HEK293 (cell line): ENCODE results near the gene LAMP5.
A peak's percentile ranks its signal among the peaks of the same experiment; 100 is the strongest.

ENCODE experiments used
- CTCF ChIA-PET: fragments of 350-600 bp; formaldehyde crosslinking; extraction: SDS; loops from one replicate; lab custom pipeline; 2021; ENCODE audit warnings: antibody characterized with exemption; lab: Yijun Ruan, JAX
- POLR2A ChIA-PET: fragments of 300-600 bp; formaldehyde crosslinking; extraction: SDS; loops from one replicate; lab custom pipeline; 2020; ENCODE audit warnings: antibody characterized with exemption, inconsistent platforms; lab: Yijun Ruan, JAX
- H3K27ac ChIP-seq: fragments of 200-500 bp; sonication (Bioruptor generic); 2 replicates; pipeline ENCODE4 v1.5.1; 2014; ENCODE audit warnings: low read depth, low read length, control low read depth, inconsistent platforms; ENCODE audit errors: extremely low read depth
- H3K36me3 ChIP-seq, 2 experiments: fragments of 200-500 bp in 1 of 2; sonication (Bioruptor generic) in 1 of 2; 1 replicate in 1 of 2; 2 replicates in 1 of 2; pipeline ENCODE4 v1.5.1; 2014 to 2017; ENCODE audit warnings: inconsistent platforms in 2 of 2, low read length in 2 of 2; ENCODE audit not compliant: control insufficient read depth in 2 of 2, insufficient read depth in 1 of 2
- H3K4me1 ChIP-seq: fragments of 200-500 bp; sonication (Bioruptor generic); 2 replicates; pipeline ENCODE4 v1.5.1; 2014; ENCODE audit warnings: mild to moderate bottlenecking, low read length, inconsistent platforms; ENCODE audit not compliant: control insufficient read depth, insufficient read depth
- H3K4me3 ChIP-seq: 2 replicates; pipeline ENCODE4 v1.5.1; 2011; ENCODE audit warnings: low read depth, mild to moderate bottlenecking, control low read depth, low read length, moderate library complexity
- H3K9me3 ChIP-seq: fragments of 200-500 bp; sonication (Bioruptor generic); 2 replicates; pipeline ENCODE4 v1.5.1; 2014; ENCODE audit warnings: low read depth, low read length, inconsistent platforms; ENCODE audit not compliant: control insufficient read depth, insufficient read depth
- AEBP2 ChIP-seq: fragments of 450-650 bp; formaldehyde crosslinking; IDR thresholded peaks from 2 replicates; pipeline ENCODE4 v1.5.1; 2016; ENCODE audit warnings: missing biosample characterization, missing genetic modification characterization, borderline replicate concordance
- GLIS1 ChIP-seq: fragments of 450-650 bp; formaldehyde crosslinking; IDR thresholded peaks from 2 replicates; pipeline ENCODE4 v1.5.1; 2016; ENCODE audit warnings: missing biosample characterization, missing genetic modification characterization
- KLF1 ChIP-seq: fragments of 450-650 bp; formaldehyde crosslinking; IDR thresholded peaks from 2 replicates; pipeline ENCODE4 v1.5.1; 2016; ENCODE audit warnings: missing biosample characterization, missing genetic modification characterization
- MYNN ChIP-seq: fragments of 450-650 bp; formaldehyde crosslinking; IDR thresholded peaks from 2 replicates; pipeline ENCODE4 v1.5.1; 2016; ENCODE audit warnings: missing biosample characterization, missing genetic modification characterization, borderline replicate concordance
- PATZ1 ChIP-seq: fragments of 450-650 bp; formaldehyde crosslinking; IDR thresholded peaks from 2 replicates; pipeline ENCODE4 v1.5.1; 2016; ENCODE audit warnings: missing biosample characterization, missing genetic modification characterization
- TRIM28 ChIP-seq: IDR thresholded peaks from 2 replicates; pipeline ENCODE4 v1.6.1; 2011; ENCODE audit warnings: low read length, control low read depth, borderline replicate concordance
- ZBTB6 ChIP-seq: fragments of 450-650 bp; formaldehyde crosslinking; IDR thresholded peaks from 2 replicates; pipeline ENCODE4 v1.5.1; 2017; ENCODE audit warnings: missing biosample characterization, missing genetic modification characterization
- ZNF16 ChIP-seq: fragments of 450-650 bp; formaldehyde crosslinking; IDR thresholded peaks from 2 replicates; pipeline ENCODE4 v1.5.1; 2016; ENCODE audit warnings: low read depth, missing biosample characterization, missing genetic modification characterization
- ZNF302 ChIP-seq: fragments of 450-650 bp; formaldehyde crosslinking; IDR thresholded peaks from 2 replicates; pipeline ENCODE4 v1.5.1; 2016; ENCODE audit warnings: missing biosample characterization, missing genetic modification characterization, low read depth
- ZNF354C ChIP-seq: fragments of 450-650 bp; formaldehyde crosslinking; IDR thresholded peaks from 2 replicates; pipeline ENCODE4 v1.5.1; 2016; ENCODE audit warnings: missing biosample characterization, missing genetic modification characterization, low read depth, borderline replicate concordance
- ZNF449 ChIP-seq: fragments of 450-650 bp; formaldehyde crosslinking; IDR thresholded peaks from 2 replicates; pipeline ENCODE4 v1.5.1; 2017; ENCODE audit warnings: missing biosample characterization, mild to moderate bottlenecking, missing genetic modification characterization, moderate library complexity
- ZNF529 ChIP-seq: fragments of 450-650 bp; formaldehyde crosslinking; IDR thresholded peaks from 2 replicates; pipeline ENCODE4 v1.5.1; 2017; ENCODE audit warnings: missing genetic modification characterization, missing biosample characterization; ENCODE audit not compliant: insufficient replicate concordance
- ZNF558 ChIP-seq: fragments of 450-650 bp; formaldehyde crosslinking; IDR thresholded peaks from 2 replicates; pipeline ENCODE4 v1.5.1; 2016; ENCODE audit warnings: missing biosample characterization, missing genetic modification characterization
- ZNF561 ChIP-seq: fragments of 450-650 bp; IDR thresholded peaks from 2 replicates; pipeline ENCODE4 v1.5.1; 2018; ENCODE audit warnings: missing biosample characterization, missing genetic modification characterization, borderline replicate concordance
- ZNF610 ChIP-seq: fragments of 450-650 bp; formaldehyde crosslinking; IDR thresholded peaks from 2 replicates; pipeline ENCODE4 v1.5.1; 2016; ENCODE audit warnings: missing biosample characterization, missing genetic modification characterization, borderline replicate concordance
- ZNF664 ChIP-seq: fragments of 450-650 bp; formaldehyde crosslinking; IDR thresholded peaks from 2 replicates; pipeline ENCODE4 v1.5.1; 2016; ENCODE audit warnings: missing biosample characterization, missing genetic modification characterization

LAMP5 gene

GRCh38 chr20:9534025-9534424 is 19.6 kb downstream of the LAMP5 start (continued):
- TF ChIP-seq ZNF449 (tag by site-specific recombination) = no peak
- no peak for TF ChIP-seq ZNF354C
- TF ChIP-seq KLF1 = no peak
- no peak for TF ChIP-seq ZNF16 (tag by site-specific recombination)
- no peak for TF ChIP-seq AEBP2 (tag by site-specific recombination)
- TF ChIP-seq, all 188 proteins: peak for 0

- Histone ChIP-seq H3K27ac (no peak overlapping the region), H3K4me3 (no peak overlapping the region), H3K4me1 (no peaks in the 10 kb centered on the region), H3K9me3 (no peaks in the 10 kb centered on the region), H3K36me3 (no peaks in the 10 kb centered on the region)
- TF ChIP-seq ZNF561 (tag by site-specific recombination) (no peak), ZNF558 (tag by site-specific recombination) (no peak), MYNN (tag by site-specific recombination) (no peak), ZBTB6 (tag by site-specific recombination) (no peak), ZNF610 (tag by site-specific recombination) (no peak), PATZ1 (no peak), ZNF664 (no peak), ZNF529 (tag by site-specific recombination) (no peak)
- ChIA-PET POLR2A (no interaction called here), CTCF (no interaction called here)
These were observed 21.1 kb downstream of the LAMP5 start for GRCh38 chr20:9535449-9535848.

- POLR2A ChIA-PET = no interaction called here
- Histone ChIP-seq H3K4me3 (no peak overlapping the region), H3K27ac (no peak overlapping the region), H3K4me1 (no peaks in the 10 kb centered on the region), H3K36me3 (no peaks in the 10 kb centered on the region), H3K9me3 (no peaks in the 10 kb centered on the region)
- TF ChIP-seq GLIS1 (0 out of 2 replicates have a peak, but pooled peaks have one; percentile 30), ZNF302 (tag by site-specific recombination) (no peak), TRIM28 (peak; percentile 55; the same call in 1 of the 2 replicates)
- CTCF ChIA-PET = interaction anchor here (0.6 kb wide), 1 partner anchor 341 kb away, joined by 3 read pairs; no protein-coding TSS in a partner anchor
These were observed 28.8 kb downstream of the LAMP5 start for GRCh38 chr20:9543214-9543613.
